Raji (cell line): ENCODE data around the gene RBM33.

ENCODE experiments used
- POLR2A ChIP-seq: IDR thresholded peaks from 2 replicates; pipeline ENCODE4 v1.6.1; 2011; ENCODE audit warnings: low read depth, low read length, control low read depth; ENCODE audit not compliant: insufficient read depth

The RBM33 gene

GRCh38 chr7:155694851-155695250, 50.4 kb downstream of the RBM33 start:
- TF ChIP-seq POLR2A = no peak

GRCh38 chr7:155696747-155697146, 52.3 kb downstream of the RBM33 start:
- TF ChIP-seq POLR2A = no peak

- no peak for TF ChIP-seq POLR2A
Observed at GRCh38 chr7:155698633-155699032, 54.2 kb downstream of the RBM33 start.

GRCh38 chr7:155699180-155699579, 54.7 kb downstream of the RBM33 start:
- TF ChIP-seq POLR2A = no peak

GRCh38 chr7:155700847-155701246, 56.4 kb downstream of the RBM33 start:
- TF ChIP-seq POLR2A = no peak

- TF ChIP-seq POLR2A = no peak
Observed at GRCh38 chr7:155701972-155702544, 57.6 kb downstream of the RBM33 start.

GRCh38 chr7:155702616-155703015, 58.2 kb downstream of the RBM33 start:
- TF ChIP-seq POLR2A = no peak

- no peak for TF ChIP-seq POLR2A
Observed at GRCh38 chr7:155705623-155706360, 61.3 kb downstream of the RBM33 start.

GRCh38 chr7:155706376-155706775, 61.9 kb downstream of the RBM33 start:
- no peak for TF ChIP-seq POLR2A

GRCh38 chr7:155709453-155709852, 65.0 kb downstream of the RBM33 start:
- no peak for TF ChIP-seq POLR2A

GRCh38 chr7:155710031-155710430, 65.6 kb downstream of the RBM33 start:
- no peak for TF ChIP-seq POLR2A

- TF ChIP-seq POLR2A = no peak
Observed at GRCh38 chr7:155710530-155710929, 66.1 kb downstream of the RBM33 start.

- TF ChIP-seq POLR2A = no peak
Observed at GRCh38 chr7:155711081-155711480, 66.6 kb downstream of the RBM33 start.

GRCh38 chr7:155713384-155713783, 68.9 kb downstream of the RBM33 start:
- TF ChIP-seq POLR2A = no peak

- no peak for TF ChIP-seq POLR2A
Observed at GRCh38 chr7:155714702-155715101, 70.2 kb downstream of the RBM33 start.

GRCh38 chr7:155715111-155715805, 70.8 kb downstream of the RBM33 start:
- no peak for TF ChIP-seq POLR2A
